Upper lobe of right lung (tissue), 1 donor: ENCODE results near the gene MAGEA2B. TPM values are rescaled to one million over a fixed set of nuclear protein-coding genes. Genes with fewer than 3 reads are reported as not detected.
"Not testable (repeated sequence)": the region's sequence is repeated elsewhere in the genome, so short reads cannot be mapped to it uniquely, and the experiment has no call there.

Experiments
- ATAC-seq: fragments of 200-7000 bp; cut with Tn5 transposase; one replicate; pipeline ENCODE4 v1.9.1; 2020; ENCODE audit warnings: mild to moderate bottlenecking, moderate library complexity
- DNase-seq: peaks from one replicate; pipeline ENCODE4 v3.0.0-alpha.2; 2020
- H3K27ac ChIP-seq: fragments of 200-600 bp; one replicate; pipeline ENCODE4 v1.8.0; 2022
- H3K27me3 ChIP-seq: fragments of 200-600 bp; one replicate; pipeline ENCODE4 v1.8.0; 2022; ENCODE audit warnings: mild to moderate bottlenecking
- H3K36me3 ChIP-seq: fragments of 200-600 bp; one replicate; pipeline ENCODE4 v1.8.0; 2022
- H3K4me1 ChIP-seq: fragments of 200-600 bp; one replicate; pipeline ENCODE4 v1.8.0; 2022
- H3K4me3 ChIP-seq: fragments of 200-600 bp; one replicate; pipeline ENCODE4 v1.8.0; 2022; ENCODE audit warnings: mild to moderate bottlenecking
- H3K9me3 ChIP-seq: fragments of 200-600 bp; one replicate; pipeline ENCODE4 v1.8.0; 2022
- CTCF ChIP-seq: fragments of 200-600 bp; IDR thresholded peaks from one replicate; pipeline ENCODE4 v1.8.0; 2022; ENCODE audit warnings: antibody characterized with exemption
- intact Hi-C: fragments of 100-400 bp; cut with DNase I; formaldehyde crosslinking; loops from one replicate; pipeline ENCODE4 v1.11.0; 2022
- total RNA-seq: library from RNA; stranded (reverse); fragmentation: NEBNext Ultra II Directional; extraction: Animal tissue kit (Norgen Biotek cat#: 25700); gene quantifications from one replicate; pipeline ENCODE4 v1.2.1, GENCODE V29; 2021
- donor health status: DM: no; HTN: yes; CAD: no; lungs with severe emphysema.

Gene MAGEA2B
- total RNA-seq, 1 donor from 2014 or later = not detected

GRCh38 chrX:152725409-152725808 is 11.0 kb downstream of the MAGEA2B start:
- Histone ChIP-seq H3K4me3 (no peak overlapping the region), H3K27ac (no peak overlapping the region), H3K9me3 (no peaks in the 10 kb centered on the region), H3K4me1 (no peaks in the 10 kb centered on the region), H3K36me3 (no peaks in the 10 kb centered on the region), H3K27me3 (no peaks in the 10 kb centered on the region)
- no peak for ATAC-seq
- TF ChIP-seq CTCF = no peak
- intact Hi-C loops = no loop called here
- DNase-seq = no peak

GRCh38 chrX:152733261-152733975 is 19.0 kb downstream of the MAGEA2B start, which contains the start of the genes CSAG1 and MAGEA12:
CSAG1 (minus strand) TSS chrX:152733721; CDS start chrX:152732460, 1,261 bp downstream.
MAGEA12 (plus strand) TSS chrX:152733757; CDS start chrX:152736162, 2,405 bp downstream.
- no peaks in the 10 kb centered on the region for H3K9me3 ChIP-seq
- no peaks in the 10 kb centered on the region for H3K4me1 ChIP-seq
- intact Hi-C loops = no loop called here
- ATAC-seq = no peak
- no peaks in the 10 kb centered on the region for H3K36me3 ChIP-seq
- DNase-seq = no peak
- no peak within 1 kb of the TSS for H3K27ac ChIP-seq
- H3K4me3 ChIP-seq = no peak within 1 kb of the TSS
- no peaks in the 10 kb centered on the region for H3K27me3 ChIP-seq
- no peak for TF ChIP-seq CTCF

- DNase-seq, H3K9me3 ChIP-seq, H3K27me3 ChIP-seq, ATAC-seq, H3K4me3 ChIP-seq, H3K4me1 ChIP-seq, H3K36me3 ChIP-seq, intact Hi-C loops, H3K27ac ChIP-seq: not testable (repeated sequence)
Observed at GRCh38 chrX:152734143-152734858, 19.9 kb downstream of the MAGEA2B start.

- Histone ChIP-seq H3K4me1 (no peaks in the 10 kb centered on the region), H3K9me3 (no peaks in the 10 kb centered on the region), H3K36me3 (no peaks in the 10 kb centered on the region), H3K27ac (no peak overlapping the region), H3K27me3 (no peaks in the 10 kb centered on the region), H3K4me3 (no peak overlapping the region)
- intact Hi-C loops = no loop called here
- ATAC-seq (no peak), DNase-seq (no peak)
- TF ChIP-seq CTCF = no peak
Observed at GRCh38 chrX:152735101-152735500, 20.7 kb downstream of the MAGEA2B start.

GRCh38 chrX:152735860-152736511 is 21.6 kb downstream of the MAGEA2B start:
- intact Hi-C loops = no loop called here
- Histone ChIP-seq H3K27me3 (no peaks in the 10 kb centered on the region), H3K36me3 (no peaks in the 10 kb centered on the region), H3K4me3 (no peak overlapping the region), H3K9me3 (no peaks in the 10 kb centered on the region), H3K4me1 (no peaks in the 10 kb centered on the region), H3K27ac (no peak overlapping the region)
- DNase-seq (no peak), ATAC-seq (no peak)
- no peak for TF ChIP-seq CTCF

GRCh38 chrX:152736528-152736927 is 22.1 kb downstream of the MAGEA2B start:
- H3K27ac ChIP-seq, H3K4me1 ChIP-seq, ATAC-seq, H3K36me3 ChIP-seq, DNase-seq, H3K4me3 ChIP-seq, H3K9me3 ChIP-seq, H3K27me3 ChIP-seq, intact Hi-C loops: not testable (repeated sequence)
